ENCODE measurements around the gene HBZ.

- TF ChIP-seq CTCF (IDR thresholded peaks at IDR 0.05; ENCODE audit: borderline replicate concordance, extremely low read depth, low read length, poor library complexity, severe bottlenecking) (no peak), EZH2 (IDR thresholded peaks at IDR 0.05; ENCODE audit: borderline replicate concordance, low read depth, low read length, severe bottlenecking) (no peak)
Measured at GRCh38 chr16:112153-112840, 40.1 kb upstream of the HBZ start.
